Naive thymus-derived CD8-positive, alpha-beta T cell (primary cell): ENCODE results near the gene OR8B8. TPM values are rescaled to one million over a fixed set of nuclear protein-coding genes. Genes with fewer than 3 reads are reported as not detected.
"Not testable (repeated sequence)": the region's sequence is repeated elsewhere in the genome, so short reads cannot be mapped to it uniquely, and the experiment has no call there.

ENCODE experiments used
- ATAC-seq, 2 donors: fragments of 150-1000 bp; cut with Tn5 transposase in 1 of 2; sonication (Bioruptor Pico), chemical (Tn5 transposase) in 1 of 2; 1 replicate in 1 of 2; 2 replicates in 1 of 2; pipeline ENCODE4 v1.10.0; 2021; ENCODE audit warnings: mild to moderate bottlenecking in 2 of 2, moderate library complexity in 2 of 2
- POLR2A ChIA-PET: fragments of 350-600 bp; sonication (Branson Sonifier 250); formaldehyde crosslinking; loops from one replicate; lab custom pipeline; 2021; ENCODE audit warnings: antibody characterized with exemption; lab: Charles Lee
- DNase-seq, 10 donors: peaks; one replicate each; pipeline versions ENCODE4 v3.0.0 to v3.0.0-alpha.2; 2020 to 2022
- H3K27ac Mint-ChIP-seq, 10 donors: one replicate each; pipeline ENCODE4 v1.8.0; 2020 to 2022; ENCODE audit warnings: mild to moderate bottlenecking in 10 of 10, mixed read lengths in 10 of 10, moderate library complexity in 4 of 10, inconsistent platforms in 1 of 10
- H3K27me3 Mint-ChIP-seq, 5 donors: one replicate each; pipeline ENCODE4 v1.8.0; 2021 to 2022; ENCODE audit warnings: mixed read lengths in 5 of 5
- H3K36me3 Mint-ChIP-seq, 3 donors: one replicate each; pipeline ENCODE4 v1.8.0; 2020 to 2022; ENCODE audit warnings: mixed read lengths in 3 of 3, mild to moderate bottlenecking in 2 of 3, inconsistent platforms in 1 of 3
- H3K4me1 Mint-ChIP-seq, 4 donors: one replicate each; pipeline ENCODE4 v1.8.0; 2021 to 2022; ENCODE audit warnings: mixed read lengths in 4 of 4
- H3K4me3 Mint-ChIP-seq, 10 donors: one replicate each; pipeline ENCODE4 v1.8.0; 2020 to 2022; ENCODE audit warnings: mild to moderate bottlenecking in 10 of 10, mixed read lengths in 10 of 10, moderate library complexity in 6 of 10, inconsistent platforms in 1 of 10
- H3K9me3 Mint-ChIP-seq, 9 donors: one replicate each; pipeline ENCODE4 v1.8.0; 2020 to 2022; ENCODE audit warnings: mixed read lengths in 9 of 9, mild to moderate bottlenecking in 3 of 9, inconsistent platforms in 1 of 9, moderate library complexity in 1 of 9
- polyA plus RNA-seq, 3 donors: library from polyadenylated mRNA; unstranded; fragments of 300-500 nt; fragmentation: Illumina TruSeq; gene quantifications; one replicate each; pipeline ENCODE4 v1.2.3, GENCODE V29; 2021
- total RNA-seq, 8 experiments: library from RNA in 2 of 8; stranded (reverse) in 2 of 8; gene quantifications; one replicate each; pipeline ENCODE4 v1.2.3 and lab custom pipeline; 2021 to 2026

Gene OR8B8
- total and polyA plus RNA-seq, 5 experiments from 2014 or later: not detected

DNA sequence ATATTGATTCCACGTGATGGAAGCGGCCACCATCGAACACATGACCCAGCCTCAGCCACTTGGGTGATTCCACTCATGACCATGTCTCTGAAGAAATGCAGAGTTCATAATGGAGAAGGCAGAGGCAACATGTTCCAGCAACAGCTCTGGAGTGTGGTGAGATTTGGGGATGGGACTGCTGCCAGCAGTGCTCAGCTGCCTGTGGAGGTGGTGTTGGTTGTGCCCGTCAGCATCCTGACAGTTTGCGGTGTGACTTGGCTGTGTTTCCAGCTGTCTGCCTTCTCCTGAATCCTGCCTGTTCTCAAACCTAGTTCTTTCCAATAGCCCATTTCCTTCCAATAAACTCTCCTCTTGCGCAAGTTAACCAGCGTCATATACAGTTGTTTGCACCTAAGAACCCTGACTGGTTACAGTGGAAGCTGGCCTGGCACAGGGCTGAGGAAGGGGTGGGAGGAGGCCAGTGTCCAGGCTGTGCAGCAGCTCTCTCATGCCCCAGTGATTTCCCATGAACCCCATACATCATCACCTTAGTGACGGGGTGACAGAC, 22.0 kb upstream of the OR8B8 start:
- no peaks in the 10 kb centered on the region for H3K4me1 Mint-ChIP-seq
- peaks cover 2 to 26% (median 6%) of the 10 kb centered on the region in 5 donors for H3K27me3 Mint-ChIP-seq
- H3K27ac Mint-ChIP-seq: no peak overlapping the region
- no peaks in the 10 kb centered on the region for H3K9me3 Mint-ChIP-seq
- ATAC-seq (no peak), DNase-seq (no peak)
- H3K36me3 Mint-ChIP-seq: no peaks in the 10 kb centered on the region
- H3K4me3 Mint-ChIP-seq: no peak overlapping the region
- POLR2A ChIA-PET: no interaction called here

DNA sequence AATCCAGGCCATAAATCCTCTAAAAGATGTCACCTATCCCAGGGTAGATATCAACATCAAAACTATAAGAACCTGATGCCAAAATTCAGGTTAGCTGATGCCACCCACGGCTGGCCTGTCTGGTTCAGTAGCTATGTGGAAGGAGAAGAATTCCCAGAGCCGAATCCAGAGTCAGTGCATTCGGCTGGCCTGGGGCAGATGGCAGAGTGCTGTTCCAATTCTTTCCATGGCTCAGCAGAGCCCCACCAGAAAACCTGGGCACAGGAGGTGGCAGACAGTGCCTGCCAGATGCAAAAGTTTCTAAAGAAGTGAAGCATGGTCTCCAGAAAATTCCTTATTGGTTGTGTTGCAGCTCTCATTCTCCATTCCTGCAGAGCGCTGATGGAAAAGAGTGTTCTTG, 19.9 kb upstream of the OR8B8 start:
- no peak for ATAC-seq
- H3K4me1 Mint-ChIP-seq: no peaks in the 10 kb centered on the region

DNA sequence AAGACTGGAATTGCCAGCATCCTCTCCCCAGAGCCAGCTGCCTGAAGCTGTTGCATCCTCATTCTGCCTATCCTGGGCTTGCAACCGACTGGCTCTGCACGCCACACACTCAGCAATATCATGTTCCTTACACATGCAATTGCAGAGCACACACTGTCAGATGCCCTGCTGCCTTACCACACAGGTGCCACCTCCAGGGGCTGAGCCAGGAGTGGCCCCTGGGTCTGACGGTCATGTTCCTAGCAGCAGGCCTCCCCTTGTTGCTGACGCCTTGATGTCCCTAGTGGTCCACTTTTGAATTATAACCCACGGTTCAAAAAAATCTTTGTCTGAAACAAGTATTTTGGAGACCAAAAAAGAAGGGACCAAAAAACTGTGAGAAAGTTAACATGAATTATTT, 18.5 kb upstream of the OR8B8 start:
- DNase-seq: no peak
- Mint-ChIP-seq H3K27ac (no peak overlapping the region), H3K9me3 (peaks cover 0 to 3% (median 0%) of the 10 kb centered on the region in 9 donors), H3K36me3 (no peaks in the 10 kb centered on the region), H3K4me1 (no peaks in the 10 kb centered on the region), H3K27me3 (peaks cover under 1 to 49% (median 3%) of the 10 kb centered on the region in 5 donors), H3K4me3 (no peak overlapping the region)
- POLR2A ChIA-PET: no interaction called here
- ATAC-seq: no peak

More for the DNA sequence above, 19.9 kb upstream of the OR8B8 start:
- no peaks in the 10 kb centered on the region for H3K36me3 Mint-ChIP-seq
- POLR2A ChIA-PET: no interaction called here
- DNase-seq: no peak
- H3K4me3 Mint-ChIP-seq: no peak overlapping the region
- no peak overlapping the region for H3K27ac Mint-ChIP-seq
- H3K9me3 Mint-ChIP-seq: peaks cover 0 to 3% (median 0%) of the 10 kb centered on the region in 9 donors
- peaks cover 2 to 47% (median 3%) of the 10 kb centered on the region in 5 donors for H3K27me3 Mint-ChIP-seq

DNA sequence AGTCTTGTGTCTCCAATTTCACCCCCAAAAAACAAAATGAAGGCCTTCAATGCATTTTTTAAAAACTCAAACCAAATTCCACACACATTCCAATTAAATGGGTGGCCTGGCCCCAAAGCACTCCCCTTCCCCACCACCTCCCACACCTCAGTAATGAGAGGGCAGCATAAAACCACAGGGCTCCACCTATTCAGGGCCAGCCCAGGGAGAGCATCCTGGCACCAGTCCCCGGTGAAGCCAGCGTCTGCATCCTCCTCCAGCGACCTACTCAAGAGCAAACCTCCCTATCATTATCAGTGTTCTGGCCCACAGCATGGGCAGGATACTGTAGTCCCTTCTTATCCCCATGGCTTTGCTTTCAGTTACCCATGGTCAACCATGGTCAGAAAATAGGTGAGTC, 17.8 kb upstream of the OR8B8 start:
- Mint-ChIP-seq H3K4me1 (no peaks in the 10 kb centered on the region), H3K36me3 (no peaks in the 10 kb centered on the region), H3K27ac (no peak overlapping the region), H3K9me3 (peaks cover 0 to 3% (median 0%) of the 10 kb centered on the region in 9 donors), H3K4me3 (no peak overlapping the region), H3K27me3 (peaks cover 0 to 52% (median 3%) of the 10 kb centered on the region in 5 donors)
- POLR2A ChIA-PET: no interaction called here
- DNase-seq (no peak), ATAC-seq (no peak)

DNA sequence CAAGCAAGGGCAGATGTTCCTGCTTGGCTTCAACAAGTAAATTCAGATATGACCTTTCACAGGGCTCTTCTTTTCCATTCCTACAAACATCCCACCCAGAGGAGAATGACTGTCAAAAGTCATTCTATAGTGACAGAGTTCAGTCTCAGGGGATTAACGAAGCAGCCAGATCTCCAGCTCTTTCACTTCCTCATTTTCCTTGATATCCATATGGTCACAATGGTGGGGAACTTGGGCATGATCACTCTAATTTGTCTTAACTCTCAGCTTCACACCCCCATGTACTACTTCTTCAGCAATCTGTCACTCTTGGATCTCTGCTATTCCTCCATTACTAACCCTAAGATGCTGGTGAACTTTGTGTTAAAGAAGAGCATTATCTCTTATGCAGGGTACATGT, 15.0 kb upstream of the OR8B8 start:
- Mint-ChIP-seq H3K27me3 (peaks cover 0 to 64% (median 5%) of the 10 kb centered on the region in 5 donors), H3K4me1 (no peaks in the 10 kb centered on the region), H3K27ac (no peak overlapping the region), H3K9me3 (peaks cover 0 to 3% (median 0%) of the 10 kb centered on the region in 9 donors), H3K36me3 (no peaks in the 10 kb centered on the region), H3K4me3 (no peak overlapping the region)
- POLR2A ChIA-PET: no interaction called here
- no peak for ATAC-seq
- DNase-seq: no peak

DNA sequence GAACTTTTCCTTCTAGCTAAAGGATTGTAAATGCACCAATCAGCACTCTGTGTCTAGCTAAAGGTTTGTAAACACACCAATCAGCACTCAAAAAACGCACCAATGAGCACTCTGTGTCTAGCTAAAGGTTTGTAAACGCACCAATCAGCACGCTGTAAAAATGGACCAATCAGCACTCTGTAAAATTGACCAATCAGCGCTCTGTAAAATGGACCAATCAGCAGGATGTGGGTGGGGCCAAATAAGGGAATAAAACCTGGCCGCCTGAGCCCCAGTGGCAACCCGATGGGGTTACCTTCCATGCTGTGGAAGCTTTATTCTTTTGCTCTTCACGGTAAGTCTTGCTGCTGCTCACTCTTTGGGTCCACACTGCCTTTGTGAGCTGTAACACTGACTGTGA, 13.9 kb upstream of the OR8B8 start:
- H3K4me1 Mint-ChIP-seq, H3K36me3 Mint-ChIP-seq, ATAC-seq, H3K9me3 Mint-ChIP-seq, H3K27ac Mint-ChIP-seq, H3K4me3 Mint-ChIP-seq, DNase-seq, POLR2A ChIA-PET: not testable (repeated sequence)
- H3K27me3 Mint-ChIP-seq: peaks cover 0 to 58% (median 5%) of the 10 kb centered on the region in 5 donors

DNA sequence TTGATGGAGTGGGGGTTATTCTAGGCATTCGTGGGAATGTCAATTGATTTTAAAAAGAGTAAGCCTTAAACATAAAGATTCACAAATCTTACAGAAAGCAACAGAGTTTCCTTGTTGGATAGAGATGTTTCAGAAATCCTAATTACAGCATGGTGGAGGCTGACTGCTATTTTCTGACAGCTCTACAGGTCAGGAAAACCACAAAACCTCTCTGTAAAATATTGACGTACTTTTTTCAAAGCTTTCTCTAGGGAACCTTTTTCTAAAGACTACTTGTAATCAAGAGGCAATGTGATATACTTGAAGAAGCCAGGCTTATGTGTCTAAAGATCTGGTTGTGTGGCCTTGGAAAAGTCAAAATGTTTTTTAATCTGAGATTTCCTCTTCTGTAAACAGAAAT, 9.1 kb upstream of the OR8B8 start:
- no peak for ATAC-seq
- Mint-ChIP-seq H3K36me3 (peaks cover 0 to 4% (median 2%) of the 10 kb centered on the region in 3 donors), H3K4me3 (no peak overlapping the region), H3K27me3 (peaks cover 0 to 19% (median 3%) of the 10 kb centered on the region in 5 donors), H3K27ac (no peak overlapping the region), H3K4me1 (peaks cover 0 to 2% (median 0%) of the 10 kb centered on the region in 4 donors), H3K9me3 (peaks cover 3 to 23% (median 8%) of the 10 kb centered on the region in 9 donors)
- POLR2A ChIA-PET: no interaction called here
- DNase-seq: no peak

DNA sequence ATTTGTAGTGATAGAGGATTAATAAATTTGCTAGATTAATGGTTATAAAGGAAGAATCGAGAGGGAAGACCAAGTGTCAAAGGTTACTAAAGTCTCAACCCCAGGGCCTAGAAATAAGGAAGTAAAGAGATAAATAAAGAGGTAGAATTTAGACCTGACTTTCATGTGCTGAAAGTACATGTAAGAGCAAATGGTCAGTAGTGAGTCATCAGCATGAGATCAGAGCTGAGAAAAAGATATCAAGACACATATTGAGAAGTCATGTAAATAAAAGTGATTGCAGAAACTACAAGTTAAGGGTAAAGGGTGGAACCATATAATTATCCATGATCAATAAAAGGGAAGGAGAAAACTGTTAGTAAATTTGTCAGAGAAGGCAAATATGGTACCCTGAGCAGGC, 1.4 kb upstream of the OR8B8 start:
- POLR2A ChIA-PET: no interaction called here
- no peak overlapping the region for H3K4me3 Mint-ChIP-seq
- H3K27me3 Mint-ChIP-seq: peaks cover 4 to 33% (median 12%) of the 10 kb centered on the region in 5 donors
- H3K4me1 Mint-ChIP-seq: no peaks in the 10 kb centered on the region
- ATAC-seq (no peak), DNase-seq (no peak)
- peaks cover 0 to 4% (median 2%) of the 10 kb centered on the region in 3 donors for H3K36me3 Mint-ChIP-seq
- H3K9me3 Mint-ChIP-seq: peaks cover 2 to 14% (median 9%) of the 10 kb centered on the region in 9 donors
- no peak overlapping the region for H3K27ac Mint-ChIP-seq

DNA sequence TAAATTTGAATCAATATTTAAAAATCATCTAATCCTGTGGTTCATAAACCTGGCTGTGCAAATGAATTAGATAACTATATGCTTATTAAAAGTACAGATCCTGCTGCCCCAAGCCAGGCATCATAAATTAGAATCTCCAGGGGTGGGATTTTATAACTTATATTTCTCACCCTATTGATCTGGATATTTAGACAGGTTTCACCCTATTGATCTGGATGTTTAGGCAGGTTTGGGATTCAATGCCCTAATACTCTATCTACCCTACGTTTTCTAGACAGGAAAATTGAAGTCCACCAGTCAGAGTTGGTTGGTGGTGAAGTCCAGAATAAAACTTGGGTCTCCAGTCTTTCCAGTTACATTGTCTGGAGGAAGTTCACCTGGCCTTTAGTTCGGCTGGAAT, 2.6 kb downstream of the OR8B8 start:
- DNase-seq (no peak), ATAC-seq (no peak)
- Mint-ChIP-seq H3K4me1 (no peaks in the 10 kb centered on the region), H3K27ac (no peak overlapping the region), H3K4me3 (no peak overlapping the region), H3K36me3 (no peaks in the 10 kb centered on the region), H3K9me3 (peaks cover 0 to 10% (median 3%) of the 10 kb centered on the region in 9 donors), H3K27me3 (peaks cover 9 to 49% (median 13%) of the 10 kb centered on the region in 5 donors)
- POLR2A ChIA-PET: no interaction called here

DNA sequence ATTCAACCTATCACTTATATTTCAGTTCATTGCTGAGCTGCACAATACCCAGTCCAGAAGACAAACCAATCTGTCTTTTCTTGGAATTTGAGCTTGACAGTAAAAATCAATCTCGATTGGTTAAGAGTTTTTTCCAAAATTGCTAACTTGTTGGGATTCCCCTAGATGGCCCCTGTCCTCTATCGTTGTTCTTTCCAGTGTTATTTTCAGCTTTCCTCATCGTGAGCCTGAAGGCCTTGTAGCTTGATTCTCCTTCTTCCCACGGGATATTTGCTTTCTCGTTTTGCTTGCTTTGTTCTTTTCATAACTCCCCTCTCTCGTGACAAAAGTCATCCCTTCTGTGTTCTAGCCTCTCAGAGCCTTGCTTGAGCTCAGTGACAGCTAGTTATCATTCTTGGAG, 3.1 kb downstream of the OR8B8 start:
- Mint-ChIP-seq H3K4me3 (no peak overlapping the region), H3K36me3 (no peaks in the 10 kb centered on the region), H3K27ac (no peak overlapping the region), H3K9me3 (peaks cover 0 to 10% (median 3%) of the 10 kb centered on the region in 9 donors), H3K4me1 (no peaks in the 10 kb centered on the region), H3K27me3 (peaks cover 9 to 49% (median 13%) of the 10 kb centered on the region in 5 donors)
- DNase-seq (no peak), ATAC-seq (no peak)
- POLR2A ChIA-PET: no interaction called here

DNA sequence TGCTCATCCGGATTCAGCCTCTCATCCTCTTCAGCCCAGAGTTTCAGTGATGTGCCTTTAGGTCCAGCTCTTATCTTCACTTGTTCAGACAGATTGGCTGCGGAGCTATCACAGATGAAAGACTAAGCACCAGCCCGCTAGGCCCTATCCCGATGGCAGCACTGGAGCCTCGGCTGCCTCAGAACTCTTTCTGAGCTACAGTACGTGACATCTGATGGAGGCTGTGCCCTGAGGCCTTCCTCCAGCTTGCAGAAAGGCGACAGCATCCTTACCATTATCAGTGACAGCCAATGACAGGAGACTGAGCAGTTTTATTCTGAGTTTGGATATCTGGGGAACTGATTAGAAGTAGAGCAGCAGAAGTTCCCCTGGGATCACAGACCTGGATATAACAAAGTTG, 4.0 kb downstream of the OR8B8 start:
- H3K9me3 Mint-ChIP-seq: peaks cover 0 to 16% (median 3%) of the 10 kb centered on the region in 9 donors
- H3K4me1 Mint-ChIP-seq: no peaks in the 10 kb centered on the region
- H3K4me3 Mint-ChIP-seq: no peak overlapping the region
- no peak for DNase-seq
- POLR2A ChIA-PET: no interaction called here
- ATAC-seq: no peak
- peaks cover 9 to 49% (median 11%) of the 10 kb centered on the region in 5 donors for H3K27me3 Mint-ChIP-seq
- no peak overlapping the region for H3K27ac Mint-ChIP-seq
- no peaks in the 10 kb centered on the region for H3K36me3 Mint-ChIP-seq

DNA sequence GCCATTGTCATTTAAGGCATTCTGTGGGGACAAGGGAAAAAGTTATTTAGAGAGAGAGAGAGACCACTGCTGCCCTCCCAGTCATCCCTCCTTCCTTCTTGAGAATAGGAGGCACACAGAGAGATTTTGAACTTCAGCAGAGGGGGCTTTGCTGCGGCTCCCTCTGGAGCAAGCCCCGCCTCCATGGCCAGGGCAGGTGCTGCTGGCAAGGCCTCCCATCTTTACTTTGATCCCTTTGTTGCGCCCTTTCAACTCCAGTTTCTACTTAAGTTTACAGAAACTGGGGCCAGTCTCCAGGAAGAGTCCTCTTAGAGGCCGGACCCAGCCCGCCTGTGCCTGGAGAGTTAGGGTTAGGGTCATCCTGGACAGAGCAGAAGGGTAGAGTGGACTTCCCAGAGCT, 4.4 kb downstream of the OR8B8 start:
- Mint-ChIP-seq H3K36me3 (no peaks in the 10 kb centered on the region), H3K9me3 (peaks cover 0 to 18% (median 3%) of the 10 kb centered on the region in 9 donors), H3K27me3 (peaks cover 9 to 52% (median 12%) of the 10 kb centered on the region in 5 donors), H3K4me3 (no peak overlapping the region), H3K4me1 (no peaks in the 10 kb centered on the region), H3K27ac (no peak overlapping the region)
- no peak for ATAC-seq
- POLR2A ChIA-PET: no interaction called here
- DNase-seq: no peak

DNA sequence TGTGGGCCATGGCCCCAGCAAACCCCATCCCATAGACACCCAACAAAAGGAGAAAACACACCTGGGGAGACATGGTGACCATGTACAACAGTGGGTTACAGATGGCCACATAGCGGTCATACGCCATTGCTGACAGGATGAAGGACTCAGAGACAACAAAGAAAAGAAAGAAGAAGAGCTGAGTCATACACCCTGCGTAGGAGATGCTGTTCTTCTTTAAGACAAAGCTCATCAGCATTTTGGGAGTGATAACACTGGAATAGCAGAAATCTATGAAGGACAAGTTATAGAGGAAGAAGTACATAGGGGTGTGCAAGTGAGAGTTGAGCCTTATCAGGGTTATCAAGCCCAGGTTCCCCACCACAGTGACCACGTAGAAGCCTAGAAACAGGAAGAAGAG, 4.9 kb downstream of the OR8B8 start:
- Mint-ChIP-seq H3K36me3 (no peaks in the 10 kb centered on the region), H3K27ac (no peak overlapping the region), H3K9me3 (peaks cover 0 to 19% (median 3%) of the 10 kb centered on the region in 9 donors), H3K4me3 (no peak overlapping the region), H3K27me3 (peaks cover 9 to 57% (median 13%) of the 10 kb centered on the region in 5 donors), H3K4me1 (no peaks in the 10 kb centered on the region)
- DNase-seq (no peak), ATAC-seq (no peak)
- POLR2A ChIA-PET: no interaction called here

DNA sequence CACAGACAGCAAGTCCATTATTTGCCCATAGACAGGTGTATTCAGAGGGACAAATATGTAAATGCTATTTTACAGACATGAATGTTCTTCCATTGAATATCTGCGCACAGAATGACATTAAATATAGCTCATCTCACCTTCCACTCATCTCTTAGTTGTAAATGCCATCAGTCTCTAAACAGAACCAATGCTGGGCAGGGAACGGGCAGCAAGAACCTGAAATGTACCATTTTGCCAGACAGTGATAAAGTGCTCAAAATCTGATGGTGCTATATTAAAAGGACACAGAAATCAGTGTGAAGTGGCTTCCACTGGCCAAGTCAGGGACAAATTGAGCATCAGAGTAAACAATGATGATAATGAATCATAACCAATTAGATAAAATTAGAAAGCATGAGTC, 10.8 kb downstream of the OR8B8 start:
- Mint-ChIP-seq H3K9me3 (peaks cover 0 to 22% (median 2%) of the 10 kb centered on the region in 9 donors), H3K27me3 (peaks cover 6 to 33% (median 14%) of the 10 kb centered on the region in 5 donors), H3K36me3 (peaks cover 0 to 2% (median 0%) of the 10 kb centered on the region in 3 donors), H3K4me1 (no peaks in the 10 kb centered on the region), H3K4me3 (no peak overlapping the region), H3K27ac (no peak overlapping the region)
- ATAC-seq (no peak), DNase-seq (no peak)
- POLR2A ChIA-PET: no interaction called here
